ENCODE results near the gene MOG.

MOG gene

GRCh38 chr6:29675561-29675960, 18.7 kb downstream of the MOG start:
- no peak for DNase-seq (ENCODE audit: low spot score)

- DNase-seq (ENCODE audit: low spot score): no peak
Observed at GRCh38 chr6:29676981-29677601, 20.2 kb downstream of the MOG start.

DNA sequence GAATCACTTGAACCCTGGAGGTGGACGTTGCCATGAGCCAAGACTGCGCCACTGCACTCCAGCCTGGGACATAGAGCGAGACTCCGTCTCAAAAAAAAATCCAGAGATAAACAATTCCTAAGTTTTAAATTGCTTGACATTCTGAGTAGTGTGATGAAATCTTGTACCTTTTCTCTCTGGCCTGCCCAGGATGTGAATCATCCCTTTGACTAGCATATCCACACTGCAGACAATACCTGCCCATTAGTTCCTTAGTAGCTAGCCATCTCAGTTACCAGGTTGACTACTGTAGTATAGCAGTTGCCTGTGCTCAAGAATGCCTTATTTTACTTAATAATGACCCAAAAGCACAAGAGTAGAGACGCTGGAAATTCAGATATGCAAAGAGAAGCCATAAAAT, 21.2 kb downstream of the MOG start:
- no peak for DNase-seq (ENCODE audit: low spot score)

DNA sequence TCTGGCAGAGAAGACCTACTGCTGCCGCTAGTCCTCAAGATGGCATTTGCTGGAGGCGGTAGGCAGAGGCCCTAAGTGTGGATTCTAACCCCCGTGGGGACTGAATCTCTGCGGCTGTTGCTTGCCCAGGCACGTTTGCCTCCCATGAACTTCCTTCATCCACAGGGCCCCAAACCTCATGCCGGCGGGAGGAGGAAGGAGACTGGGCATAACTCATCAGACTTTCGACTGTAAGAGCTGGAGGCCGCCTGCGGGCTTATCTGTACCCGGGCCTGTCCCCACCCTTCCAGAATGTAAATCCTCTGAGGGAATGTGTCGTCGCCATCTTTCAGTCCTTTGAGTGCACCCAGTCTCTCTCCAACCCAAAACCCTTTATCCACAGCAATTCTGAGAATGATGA, 23.1 kb downstream of the MOG start:
- DNase-seq (ENCODE audit: low spot score): no peak

GRCh38 chr6:29680416-29680815, 23.5 kb downstream of the MOG start:
- no peak for DNase-seq (ENCODE audit: low spot score)

GRCh38 chr6:29680904-29681303, 24.0 kb downstream of the MOG start, which contains the start of gene ZFP57:
Gene ZFP57 (minus strand): TSS chr6:29681152. CDS start chr6:29677003, 4,149 bp downstream.
- no peak for DNase-seq (ENCODE audit: low spot score)

- DNase-seq (ENCODE audit: low spot score): no peak
Observed at GRCh38 chr6:29681811-29682210, 24.9 kb downstream of the MOG start.

DNA sequence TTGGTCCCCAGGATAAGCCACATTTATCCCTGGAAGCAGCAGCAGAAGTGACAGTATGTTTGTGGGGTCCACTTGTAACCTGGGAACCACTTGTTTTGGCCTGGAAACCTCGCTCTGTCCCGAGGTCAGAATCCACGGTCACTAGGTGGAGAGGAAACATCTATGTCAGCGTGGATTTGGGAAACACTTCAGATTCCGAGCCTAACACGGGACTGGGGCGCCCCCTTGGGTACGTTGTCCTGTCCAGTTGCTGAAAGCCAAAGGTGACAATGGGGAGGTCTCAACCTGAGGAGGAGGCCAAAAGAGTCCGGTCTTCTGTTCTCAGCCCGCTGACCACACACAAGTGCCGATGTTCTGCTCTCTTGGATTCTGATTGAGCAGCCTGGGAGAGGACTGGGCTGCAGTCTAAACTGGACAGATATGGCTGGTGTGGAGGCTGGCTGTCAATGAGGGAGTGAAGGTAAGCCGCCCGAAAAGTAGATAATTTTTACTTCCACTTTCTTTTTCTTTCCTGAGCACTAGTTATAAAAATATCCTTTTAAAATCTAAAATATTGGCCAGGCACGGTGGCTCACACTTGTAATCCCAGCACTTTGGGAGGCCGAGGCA, 28.9 kb downstream of the MOG start:
- DNase-seq (ENCODE audit: low spot score): no peak

GRCh38 chr6:29694637-29695036, 37.7 kb downstream of the MOG start:
- DNase-seq (ENCODE audit: low spot score): no peak

DNA sequence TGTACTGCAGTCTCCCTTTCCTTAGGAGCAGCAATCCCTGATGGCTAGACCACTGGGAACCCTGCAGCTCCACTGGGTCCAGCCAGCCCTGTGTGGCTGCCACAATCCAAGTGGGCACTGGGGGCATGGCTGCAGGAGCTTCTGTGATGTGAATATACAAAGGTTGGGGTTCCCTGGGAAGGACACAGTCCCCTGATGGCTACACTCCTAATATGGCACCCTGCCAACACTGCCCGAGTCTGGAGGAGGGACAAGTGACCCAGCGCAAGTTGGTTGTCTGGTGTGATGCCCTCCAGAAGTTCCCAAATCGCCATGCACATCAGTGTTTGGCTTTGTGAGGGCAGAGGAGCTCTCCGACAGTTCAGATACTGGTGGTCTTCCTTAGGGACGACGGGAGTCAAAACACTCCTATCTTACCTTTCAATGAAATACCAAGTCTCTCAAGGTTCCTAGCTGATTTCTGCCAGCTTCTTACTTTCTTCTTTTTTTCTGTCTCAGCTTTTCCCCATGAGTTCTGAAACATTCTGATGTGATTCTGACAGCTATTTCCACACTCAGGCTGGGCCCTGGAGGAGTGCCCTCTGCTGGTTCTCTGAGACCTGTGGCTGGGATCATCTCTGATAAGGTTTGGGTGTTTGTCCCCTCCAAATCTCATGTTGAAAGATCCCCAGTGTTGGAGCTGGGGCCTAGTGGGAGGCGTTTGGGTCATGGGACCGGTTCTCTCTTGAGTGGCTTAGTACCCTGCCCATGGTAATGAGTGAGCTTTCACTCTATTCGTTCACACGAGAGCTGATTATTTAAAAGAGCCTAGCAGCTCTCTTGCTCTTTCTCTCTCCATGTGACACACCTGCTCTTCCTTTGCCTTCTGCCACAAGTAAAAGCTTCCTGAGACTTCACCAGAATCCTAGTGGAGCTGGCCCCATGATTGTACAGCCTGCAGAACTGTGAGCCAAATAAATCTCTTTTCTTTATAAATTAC, 39.5 kb downstream of the MOG start:
- DNase-seq (ENCODE audit: low spot score): no peak

DNA sequence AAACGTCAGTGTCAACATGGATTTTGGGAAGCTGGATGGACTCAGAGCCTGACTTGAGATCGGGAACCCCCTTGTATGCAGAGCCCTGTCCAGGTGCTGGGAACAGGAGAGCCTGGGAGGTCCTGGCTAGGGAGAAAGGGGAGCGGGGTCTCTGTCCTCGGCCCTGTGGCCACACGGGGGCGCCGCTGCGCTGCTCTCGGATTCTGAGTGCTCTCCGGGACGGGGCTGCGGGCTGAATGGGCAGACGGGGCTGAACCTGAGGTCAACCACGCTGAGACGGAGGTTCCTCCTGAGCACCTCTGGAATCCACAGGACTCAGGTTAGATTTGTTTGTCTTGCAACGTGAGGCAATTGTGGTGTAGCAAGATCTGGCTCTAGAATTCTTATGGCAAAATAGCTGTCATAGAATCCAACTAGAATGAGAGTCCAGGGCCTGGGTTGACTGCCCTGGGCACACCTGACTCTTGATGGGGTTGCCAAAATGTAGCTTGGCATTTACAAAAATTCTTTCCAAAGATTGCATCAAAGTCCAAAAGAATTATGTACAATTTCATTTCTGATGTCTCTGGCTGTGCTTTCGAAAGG, 45.7 kb downstream of the MOG start:
- no peak for DNase-seq (ENCODE audit: low spot score)

DNA sequence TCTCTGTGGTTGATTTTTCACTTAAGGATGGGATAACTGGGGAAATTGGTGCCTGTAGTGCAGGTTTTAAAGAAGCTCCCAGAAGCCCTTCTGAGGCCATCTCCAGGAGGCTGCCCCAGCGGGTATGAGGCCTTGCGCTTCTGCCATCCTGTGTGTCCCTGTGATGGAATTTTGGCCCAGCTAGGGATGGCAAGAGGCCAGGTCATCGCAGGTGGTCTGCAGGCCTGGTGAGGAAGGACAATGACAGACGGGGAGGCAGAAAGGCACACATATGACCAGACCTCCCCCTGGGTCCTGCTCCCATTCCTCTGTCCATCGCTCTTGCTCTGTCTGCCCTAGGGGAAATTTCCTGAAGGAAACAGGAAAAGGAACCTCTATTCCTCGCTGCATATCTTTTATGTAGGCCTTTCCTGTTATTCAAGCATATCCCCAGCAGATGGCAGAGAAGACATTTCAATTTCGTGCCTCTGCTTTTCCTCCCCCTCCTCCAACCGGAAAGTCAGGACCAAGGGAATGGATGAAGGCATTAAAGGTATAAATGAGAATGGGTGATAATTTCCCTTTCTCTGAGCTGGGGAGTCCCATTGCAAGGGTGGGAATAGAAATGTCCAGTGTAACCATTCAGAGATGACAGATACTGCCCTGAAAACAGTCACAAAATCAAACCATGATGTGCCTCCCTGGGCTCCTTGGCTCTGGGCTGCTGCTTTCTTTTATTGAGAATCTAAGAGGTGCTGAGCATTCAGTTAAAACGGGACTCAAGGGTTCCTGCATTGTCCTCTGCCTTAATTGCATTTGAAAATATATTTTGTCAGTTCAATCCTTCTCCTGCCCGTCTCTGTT, 48.7 kb downstream of the MOG start:
- DNase-seq (ENCODE audit: low spot score): peak; percentile 29

GRCh38 chr6:29708432-29709179, 51.7 kb downstream of the MOG start:
- DNase-seq (ENCODE audit: low spot score): no peak

- DNase-seq (ENCODE audit: low spot score): no peak
Observed at GRCh38 chr6:29709188-29709587, 52.3 kb downstream of the MOG start.

DNA sequence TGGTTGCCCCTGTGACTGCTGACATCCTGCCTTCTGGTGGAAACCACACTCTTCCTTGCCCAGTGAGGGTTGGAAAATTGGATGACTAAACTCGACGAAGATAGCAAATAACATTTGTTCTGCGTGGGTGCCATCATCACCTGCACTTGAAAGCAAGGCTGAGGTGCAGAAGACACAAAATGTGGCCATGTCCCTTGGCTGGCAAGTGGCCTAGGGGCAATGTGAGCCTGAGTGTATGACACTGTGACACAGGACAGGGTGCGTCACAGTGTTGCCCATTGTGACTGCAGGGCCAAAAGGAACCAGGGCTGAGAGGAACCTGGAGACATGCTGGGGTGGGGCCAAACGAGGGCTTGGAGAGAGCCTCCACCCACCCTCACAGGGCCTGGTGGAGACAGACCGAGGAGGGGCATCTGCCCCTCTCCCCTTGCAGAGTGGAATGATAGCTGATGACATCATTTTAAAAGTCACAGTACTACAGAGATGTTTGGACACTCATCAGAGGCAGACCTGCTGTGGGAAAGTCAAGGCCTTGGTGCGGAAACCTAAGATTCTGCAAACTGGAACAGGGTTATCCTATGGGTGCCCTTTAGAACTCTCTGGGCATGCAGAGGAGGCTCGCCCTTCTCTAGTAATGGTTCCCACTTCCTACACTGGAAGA, 53.5 kb downstream of the MOG start:
- DNase-seq (ENCODE audit: low spot score): no peak

GRCh38 chr6:29720863-29721262, 64.0 kb downstream of the MOG start:
- no peak for DNase-seq (ENCODE audit: low spot score)
